Stimulated activated CD8-positive, alpha-beta memory T cell treated with anti-CD3 and anti-CD28 coated beads, Interleukin-7, amount 100 ng/mL, for 1 hour (primary cell): ENCODE results near the gene SMIM41.
A peak's percentile ranks its signal among the peaks of the same experiment; 100 is the strongest.

ENCODE experiments used
- DNase-seq, 2 donors: peaks; one replicate each; pipeline ENCODE4 v3.0.0-alpha.2; 2020; ENCODE audit warnings: low read depth in 2 of 2

The SMIM41 gene

GRCh38 chr12:52063082-52063924 lies 16.2 kb upstream of the SMIM41 start:
- no peak for DNase-seq

GRCh38 chr12:52063981-52064649 lies 15.4 kb upstream of the SMIM41 start:
- no peak for DNase-seq

DNA sequence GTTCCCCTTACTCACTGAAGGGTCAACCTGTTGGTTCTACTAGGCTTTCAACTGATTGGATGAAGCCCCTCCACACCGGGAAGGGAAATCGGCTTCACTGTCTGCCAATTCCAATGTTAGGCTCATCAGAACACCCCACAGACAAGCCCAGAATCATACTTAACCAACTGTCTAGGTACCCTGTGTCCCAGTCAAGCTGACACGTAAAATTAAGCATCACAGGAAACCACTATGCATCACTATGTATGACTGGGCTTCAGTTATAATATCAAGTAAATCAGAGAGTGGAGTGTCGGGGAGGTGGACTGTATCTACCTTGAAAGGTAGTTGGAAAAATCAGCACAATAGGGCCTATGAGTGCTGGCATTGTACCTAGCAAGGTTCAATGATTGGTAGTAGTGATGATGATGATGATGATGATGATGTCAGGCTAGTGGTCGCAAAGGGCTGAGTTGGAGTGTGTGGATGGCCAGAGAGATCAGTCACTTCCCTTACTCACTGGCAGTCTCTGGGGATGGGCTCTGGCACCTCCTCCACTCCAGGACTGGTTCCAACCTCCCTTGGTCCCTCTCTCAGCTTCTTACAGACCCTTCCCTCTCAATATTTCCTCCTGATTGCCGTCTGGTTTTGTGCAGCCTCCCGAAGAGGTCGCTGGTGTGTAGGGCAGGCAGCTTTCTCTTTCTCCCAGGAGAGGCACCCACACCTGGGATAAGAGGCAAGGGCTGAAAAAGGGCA lies 13.0 kb upstream of the SMIM41 start:
- DNase-seq = no peak

DNA sequence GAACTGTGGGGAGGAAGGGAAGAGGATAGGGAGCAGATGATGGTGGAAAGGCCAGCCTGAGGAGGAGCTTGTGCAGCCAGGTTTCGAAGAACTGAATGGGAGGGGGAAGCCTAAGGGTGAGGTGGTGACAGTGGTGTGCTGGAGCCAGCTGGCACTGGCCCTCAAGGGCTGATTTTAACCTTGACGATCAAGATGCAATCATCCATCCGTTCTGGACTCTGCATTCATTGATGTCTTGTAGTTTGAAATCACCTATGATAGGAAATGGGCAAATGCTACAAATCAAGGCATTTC lies 12.5 kb upstream of the SMIM41 start:
- DNase-seq = no peak

DNA sequence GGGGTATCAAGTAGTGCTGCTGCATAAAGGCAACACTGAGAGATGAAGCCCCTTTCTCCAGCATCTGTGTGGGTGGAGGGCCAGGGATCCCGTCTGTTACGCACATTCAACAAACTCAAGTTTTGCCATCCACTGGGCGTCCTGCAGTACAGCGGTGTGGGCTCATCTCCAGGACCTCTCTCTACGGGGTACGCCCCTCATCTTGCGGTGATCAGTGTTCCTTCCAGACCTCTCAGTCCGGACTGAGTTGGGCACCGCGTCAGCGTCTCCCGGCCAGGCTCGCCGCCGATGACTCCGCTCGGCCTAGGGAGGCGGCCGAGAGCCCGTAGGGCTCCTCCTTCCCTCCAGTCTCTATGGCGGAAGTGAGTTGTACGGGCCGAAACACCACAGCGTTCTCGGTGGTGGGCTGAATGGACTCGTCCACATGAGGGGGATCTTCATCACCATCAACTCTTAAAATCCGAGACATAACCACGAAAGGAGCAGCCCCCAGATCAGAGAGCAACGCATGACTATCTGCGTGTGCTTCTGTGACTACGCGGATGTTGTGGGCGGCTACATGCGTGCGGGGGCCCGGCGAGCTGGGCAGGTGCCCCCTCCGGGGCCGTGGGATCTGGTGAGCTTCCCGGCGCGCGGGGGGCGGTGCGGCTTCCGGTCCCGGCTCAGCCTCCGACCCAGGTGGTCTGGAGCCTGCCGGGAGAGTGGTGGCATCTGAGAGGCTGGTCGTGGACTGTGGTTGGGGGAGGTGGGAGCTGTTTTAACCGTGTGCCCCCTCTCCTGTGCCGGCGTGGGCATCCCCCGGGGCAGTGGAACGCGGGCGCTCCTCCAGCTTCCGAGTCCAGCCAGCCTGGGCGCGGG lies 9.9 kb upstream of the SMIM41 start, which contains the start of gene ATG101:
Gene ATG101, plus strand, starts transcription at position 652 of the 858 bp plus-strand sequence. CDS start 3,673 bp downstream, outside the sequence.
- DNase-seq = peak; percentile 65

DNA sequence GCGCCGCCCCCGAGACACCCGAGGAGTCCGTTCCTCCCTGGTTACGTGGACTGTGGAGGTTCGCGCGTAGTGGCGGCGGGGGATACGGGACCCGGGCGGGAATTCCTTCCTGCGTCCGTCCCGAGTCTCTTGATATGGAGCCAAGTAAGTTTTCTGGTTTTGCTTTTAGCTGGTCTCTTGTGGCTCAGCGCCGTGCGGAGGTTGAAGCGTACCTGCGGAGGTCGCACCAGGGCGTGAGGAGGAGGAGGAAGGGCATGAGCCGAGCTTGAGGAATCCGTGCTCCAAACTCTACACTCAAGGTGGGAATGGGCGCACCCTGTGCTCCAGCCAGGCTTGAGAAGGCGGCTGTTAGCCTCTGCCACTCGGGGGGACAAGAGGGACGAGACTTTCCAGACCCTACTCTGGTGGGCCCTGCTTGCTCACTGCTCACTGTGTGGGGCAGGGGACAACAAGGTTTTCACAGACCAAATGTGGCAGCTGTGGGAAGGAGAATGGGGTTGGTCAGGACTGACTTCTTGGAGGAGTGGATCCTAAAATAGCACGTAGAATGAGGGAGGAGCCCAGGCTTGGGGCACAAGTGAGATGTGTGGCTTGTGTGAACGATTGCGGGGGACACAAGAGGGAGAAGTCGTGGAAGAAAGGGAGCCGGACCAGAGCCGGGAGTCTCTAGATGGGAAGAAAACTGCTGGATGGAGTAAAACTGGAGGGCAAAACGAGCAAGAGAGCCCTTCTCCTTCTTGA lies 9.1 kb upstream of the SMIM41 start:
- DNase-seq = no peak

GRCh38 chr12:52073531-52074381 lies 5.7 kb upstream of the SMIM41 start:
- no peak for DNase-seq

DNA sequence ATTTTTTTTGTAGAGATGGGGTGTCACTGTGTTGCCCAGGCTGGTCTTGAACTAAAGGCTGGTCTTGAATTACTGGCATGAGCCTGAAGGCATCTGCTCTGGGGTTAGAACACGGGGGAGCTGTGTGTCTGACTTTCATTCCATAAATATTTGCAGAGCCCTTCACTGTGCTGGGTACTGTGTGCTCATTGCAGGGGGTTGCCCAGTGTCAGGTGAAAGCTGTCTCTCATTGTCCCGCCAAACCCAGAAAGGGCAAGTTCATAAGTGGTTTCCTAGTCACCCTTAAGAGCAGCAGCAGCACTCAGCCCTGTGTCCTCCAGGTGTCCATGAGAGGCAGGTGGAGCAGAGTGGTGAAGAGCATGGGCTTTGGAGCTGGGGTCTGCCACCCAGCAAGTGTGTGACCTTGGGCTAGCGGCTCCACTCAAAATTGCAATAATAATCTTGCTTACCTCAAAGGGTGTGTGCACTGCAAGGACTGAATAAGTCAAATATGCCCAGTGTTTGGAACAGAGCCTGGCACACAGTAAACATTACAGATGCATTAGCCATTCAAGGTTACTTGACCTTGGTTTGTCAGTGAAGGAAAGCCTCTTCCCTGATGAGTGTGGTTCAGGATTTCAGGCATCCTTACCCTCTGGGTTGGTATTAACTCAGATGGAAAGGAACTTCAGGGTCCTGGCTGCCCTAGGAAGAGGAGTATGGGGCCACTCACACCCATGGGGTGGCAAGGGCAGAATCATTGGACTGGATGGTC lies 4.4 kb upstream of the SMIM41 start:
- no peak for DNase-seq

- DNase-seq = no peak
Measured at GRCh38 chr12:52076811-52077210, 2.7 kb upstream of the SMIM41 start.

DNA sequence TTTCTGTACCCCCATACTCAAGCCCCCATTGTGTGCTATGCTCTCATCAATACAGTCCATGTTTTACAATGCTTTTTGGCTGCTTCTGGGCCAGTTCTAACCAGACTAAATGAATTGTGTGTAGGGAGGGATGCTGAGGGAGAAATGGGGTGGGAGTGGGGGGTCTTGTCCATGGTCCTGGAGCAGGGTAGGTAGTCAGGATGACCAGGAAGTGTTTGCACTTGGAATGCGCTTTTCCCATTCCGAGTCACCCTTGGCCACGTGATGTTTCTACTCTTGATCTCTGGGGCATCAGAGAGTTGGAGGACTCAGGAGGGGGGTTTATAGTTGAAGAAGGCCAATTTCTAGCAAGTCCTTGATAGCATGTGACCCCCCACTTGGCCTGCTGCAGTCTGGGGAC lies 1.2 kb upstream of the SMIM41 start:
- DNase-seq = no peak

- DNase-seq = no peak
Measured at GRCh38 chr12:52080403-52081251, 1.1 kb downstream of the SMIM41 start.

DNA sequence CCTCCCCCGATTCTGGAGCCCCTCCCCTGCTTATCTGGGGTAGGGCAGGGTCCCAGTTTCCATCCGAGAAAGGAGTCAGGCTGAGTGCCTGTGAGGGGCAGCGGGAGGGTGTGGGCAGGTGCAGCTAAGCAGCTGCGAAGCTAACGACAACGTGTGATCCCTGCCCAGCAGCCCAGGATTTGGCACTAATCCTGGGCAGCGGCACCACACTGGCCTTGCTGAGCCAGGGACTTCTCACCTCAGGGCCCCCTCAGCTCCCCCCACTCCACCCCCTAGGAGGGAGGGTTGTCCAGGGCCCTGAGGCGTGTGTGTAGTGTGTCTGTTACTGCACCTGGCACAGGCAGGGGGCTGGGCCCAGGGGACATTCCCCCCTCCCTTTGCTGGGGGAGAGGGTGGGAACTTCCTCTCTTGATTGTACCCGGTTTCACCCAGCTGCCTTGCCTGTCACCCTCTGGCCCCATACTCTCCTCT lies 1.8 kb downstream of the SMIM41 start:
- DNase-seq = no peak

GRCh38 chr12:52082026-52082668 lies 2.6 kb downstream of the SMIM41 start:
- no peak for DNase-seq

- no peak for DNase-seq
Measured at GRCh38 chr12:52082669-52082987, 3.1 kb downstream of the SMIM41 start.

DNA sequence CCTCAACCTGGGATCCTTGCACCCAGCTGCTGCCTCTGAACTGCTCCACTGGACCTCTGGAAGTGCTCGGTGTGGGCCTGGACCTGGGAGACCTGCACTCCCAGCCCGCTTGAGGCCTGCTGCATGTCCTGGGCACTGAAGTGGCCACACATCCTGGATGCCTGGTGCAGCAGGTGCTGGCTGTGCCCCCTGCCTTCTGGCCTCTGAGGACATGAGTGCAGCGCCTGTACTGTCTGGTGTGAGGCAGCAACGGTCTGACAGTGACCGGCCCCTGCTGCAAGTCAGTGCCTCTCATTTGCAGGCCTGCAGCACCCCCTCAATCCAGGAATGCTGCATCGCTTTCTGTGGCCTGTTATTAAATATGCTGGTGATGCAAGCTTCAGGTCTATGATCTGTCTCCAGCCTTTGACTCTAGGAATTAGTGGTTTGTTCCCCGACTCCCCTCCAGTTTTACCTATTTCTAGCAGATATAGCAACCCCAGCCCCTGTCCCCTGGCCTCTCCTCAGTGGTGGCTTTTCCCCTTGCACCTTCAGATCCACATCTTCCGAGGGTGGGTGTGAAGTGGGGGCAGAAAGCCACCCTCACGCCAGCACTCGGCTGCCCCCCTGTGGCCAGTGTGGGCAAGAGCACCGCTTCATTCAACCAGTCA lies 3.6 kb downstream of the SMIM41 start:
- DNase-seq = peak; percentile 37 to 50

DNA sequence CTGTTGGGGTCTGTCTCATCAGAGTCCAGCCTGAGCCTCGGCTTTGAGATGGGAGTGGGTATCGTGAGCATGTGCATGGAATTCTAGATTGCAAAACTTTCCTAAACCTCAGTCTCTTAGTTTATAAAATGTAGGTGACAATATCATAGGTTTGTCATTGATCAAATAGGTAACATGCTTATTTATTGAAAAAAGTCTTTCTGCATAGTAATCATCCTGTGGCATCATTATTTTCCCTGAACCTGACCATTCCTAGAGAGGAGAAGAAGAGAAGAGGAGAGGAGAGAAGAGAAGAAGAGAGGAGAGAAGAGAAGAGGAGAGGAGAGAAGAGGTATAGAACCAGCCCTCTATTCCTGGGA lies 4.1 kb downstream of the SMIM41 start:
- no peak for DNase-seq

DNA sequence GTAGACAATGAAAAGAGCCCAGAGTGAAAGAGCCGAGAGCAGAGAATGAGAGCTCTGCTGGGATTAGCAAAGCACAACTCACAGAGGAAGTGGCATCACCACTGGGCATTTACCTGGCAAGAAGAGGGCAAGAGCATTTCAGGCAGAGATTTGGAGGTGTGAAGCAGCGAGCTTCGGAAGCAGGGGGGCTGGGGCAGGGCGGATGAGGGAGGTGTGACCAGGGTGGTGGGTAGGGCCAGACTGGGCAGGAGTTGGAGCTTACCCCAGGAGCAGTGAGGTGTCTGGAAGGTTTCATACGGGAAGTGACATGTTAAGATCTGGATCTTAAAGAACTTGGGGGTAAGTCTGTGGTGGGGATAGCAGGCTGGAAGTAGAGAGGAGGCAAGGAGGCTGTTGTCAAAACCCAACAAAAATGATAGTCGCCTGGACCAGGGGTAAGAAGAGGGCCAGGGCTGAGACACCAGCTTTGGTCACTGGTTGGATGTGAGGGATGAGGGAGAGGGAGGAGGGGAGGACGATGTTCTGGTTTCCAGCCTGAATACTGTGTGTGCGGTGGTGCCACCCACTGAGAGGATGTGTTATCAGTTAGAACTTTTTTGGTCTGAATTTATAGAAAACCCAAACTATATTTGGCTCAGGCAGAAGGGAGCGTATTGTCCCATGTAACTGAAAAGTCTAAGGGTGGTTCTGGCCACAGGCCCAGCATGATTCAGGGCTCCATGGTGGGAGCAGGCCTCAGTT lies 5.2 kb downstream of the SMIM41 start:
- no peak for DNase-seq
